ENCODE results near the gene UBE2F. TPM values are rescaled to one million over a fixed set of nuclear protein-coding genes. Genes with fewer than 3 reads are reported as not detected.

Gene UBE2F
- total RNA-seq, 1 experiment from 2014 or later = 44.9 TPM

DNA sequence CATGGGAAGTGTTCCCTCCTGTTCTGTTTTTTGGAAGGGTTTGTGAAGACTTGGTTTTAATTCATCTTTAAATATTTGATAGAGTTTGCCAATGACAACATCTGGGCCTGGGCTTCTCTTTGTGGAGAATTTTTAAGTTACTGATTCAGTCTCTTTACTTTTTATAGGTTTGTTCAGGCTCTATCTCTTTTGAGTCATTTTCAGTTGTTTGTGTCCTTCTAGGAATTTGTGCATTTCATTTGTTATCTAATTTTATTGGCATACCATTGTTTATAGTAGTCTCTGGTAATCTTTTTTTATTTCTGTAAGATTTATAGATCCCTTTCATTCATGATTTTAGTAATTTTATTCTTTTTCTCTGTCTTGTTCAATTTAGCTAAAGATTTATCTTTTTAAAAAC lies 108.6 kb downstream of the UBE2F start:
- Histone ChIP-seq H3K27ac (ENCODE audit: low read length) (no peak overlapping the region), H3K4me1 (ENCODE audit: control insufficient read depth, insufficient read depth, low read length) (no peaks in the 10 kb centered on the region), H3K36me3 (ENCODE audit: control insufficient read depth, insufficient read depth, low read length) (no peaks in the 10 kb centered on the region), H3K27me3 (ENCODE audit: control insufficient read depth, insufficient read depth, low read length) (no peaks in the 10 kb centered on the region), H3K4me3 (ENCODE audit: low read depth in 2 of 2, low read length in 2 of 2) (no peak overlapping the region), H3K9me3 (ENCODE audit: control insufficient read depth, insufficient read depth, low read depth, low read length) (peaks cover 16% of the 10 kb centered on the region; the same call in 1 of the 2 replicates)
- ATAC-seq = no peak
- intact Hi-C loops (cut with micrococcal nuclease; ENCODE audit: unreplicated experiment) = no loop called here
- in situ Hi-C loops (cut with HindIII; ENCODE audit: low pct_unique_long_range_greater_than_20kb, low sequenced_read_pairs) = no loop called here
- BruUV-seq (replicated peaks) = no TSS peak
- POLR2A ChIA-PET = interaction anchor here (0.6 kb wide), 1 partner anchor 14 kb away, joined by 5 read pairs; no protein-coding TSS in a partner anchor
- TF ChIP-seq TCF7L2 (IDR thresholded peaks at IDR 0.05; ENCODE audit: low read depth, low read length) (no peak), SIN3A (IDR thresholded peaks at IDR 0.05; ENCODE audit: borderline replicate concordance, insufficient read depth, low read depth, low read length) (no peak), CTCF (IDR thresholded peaks at IDR 0.05) (no peak), POLR2AphosphoS5 (IDR thresholded peaks at IDR 0.05; ENCODE audit: low read depth, low read length) (no peak)
- TF ChIP-seq, protein P1, sequence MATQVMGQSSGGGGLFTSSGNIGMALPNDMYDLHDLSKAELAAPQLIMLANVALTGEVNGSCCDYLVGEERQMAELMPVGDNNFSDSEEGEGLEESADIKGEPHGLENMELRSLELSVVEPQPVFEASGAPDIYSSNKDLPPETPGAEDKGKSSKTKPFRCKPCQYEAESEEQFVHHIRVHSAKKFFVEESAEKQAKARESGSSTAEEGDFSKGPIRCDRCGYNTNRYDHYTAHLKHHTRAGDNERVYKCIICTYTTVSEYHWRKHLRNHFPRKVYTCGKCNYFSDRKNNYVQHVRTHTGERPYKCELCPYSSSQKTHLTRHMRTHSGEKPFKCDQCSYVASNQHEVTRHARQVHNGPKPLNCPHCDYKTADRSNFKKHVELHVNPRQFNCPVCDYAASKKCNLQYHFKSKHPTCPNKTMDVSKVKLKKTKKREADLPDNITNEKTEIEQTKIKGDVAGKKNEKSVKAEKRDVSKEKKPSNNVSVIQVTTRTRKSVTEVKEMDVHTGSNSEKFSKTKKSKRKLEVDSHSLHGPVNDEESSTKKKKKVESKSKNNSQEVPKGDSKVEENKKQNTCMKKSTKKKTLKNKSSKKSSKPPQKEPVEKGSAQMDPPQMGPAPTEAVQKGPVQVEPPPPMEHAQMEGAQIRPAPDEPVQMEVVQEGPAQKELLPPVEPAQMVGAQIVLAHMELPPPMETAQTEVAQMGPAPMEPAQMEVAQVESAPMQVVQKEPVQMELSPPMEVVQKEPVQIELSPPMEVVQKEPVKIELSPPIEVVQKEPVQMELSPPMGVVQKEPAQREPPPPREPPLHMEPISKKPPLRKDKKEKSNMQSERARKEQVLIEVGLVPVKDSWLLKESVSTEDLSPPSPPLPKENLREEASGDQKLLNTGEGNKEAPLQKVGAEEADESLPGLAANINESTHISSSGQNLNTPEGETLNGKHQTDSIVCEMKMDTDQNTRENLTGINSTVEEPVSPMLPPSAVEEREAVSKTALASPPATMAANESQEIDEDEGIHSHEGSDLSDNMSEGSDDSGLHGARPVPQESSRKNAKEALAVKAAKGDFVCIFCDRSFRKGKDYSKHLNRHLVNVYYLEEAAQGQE (IDR thresholded peaks at IDR 0.05; ENCODE audit: insufficient read depth in 1 of 2, low read depth in 2 of 2, low read length in 1 of 2) = no peak
- no peak for DNase-seq (ENCODE audit: low read depth, low spot score)
- CTCF ChIA-PET = interaction anchor here (0.6 kb wide), 1 partner anchor 101 kb away, joined by 5 read pairs; no protein-coding TSS in a partner anchor

GRCh38 chr2:238077292-238077691 lies 110.5 kb downstream of the UBE2F start:
- no peaks in the 10 kb centered on the region for H3K36me3 ChIP-seq (ENCODE audit: control insufficient read depth, insufficient read depth, low read length)
- ATAC-seq (no peak), DNase-seq (ENCODE audit: low read depth, low spot score) (no peak)
- in situ Hi-C loops (cut with HindIII; ENCODE audit: low pct_unique_long_range_greater_than_20kb, low sequenced_read_pairs) = no loop called here
- intact Hi-C loops (cut with micrococcal nuclease; ENCODE audit: unreplicated experiment) = no loop called here
- no TSS peak for BruUV-seq (replicated peaks)
- H3K27ac ChIP-seq (ENCODE audit: low read length) = no peak overlapping the region
- CTCF ChIA-PET = no interaction called here
- POLR2A ChIA-PET = interaction anchor here (0.7 kb wide), 2 partner anchors 24 to 44 kb away, joined by 3 to 4 read pairs; no protein-coding TSS in a partner anchor
- H3K27me3 ChIP-seq (ENCODE audit: control insufficient read depth, insufficient read depth, low read length) = no peaks in the 10 kb centered on the region
- TF ChIP-seq, protein P1 (IDR thresholded peaks at IDR 0.05; ENCODE audit: insufficient read depth in 1 of 2, low read depth in 2 of 2, low read length in 1 of 2) = no peak
- TF ChIP-seq POLR2AphosphoS5 (IDR thresholded peaks at IDR 0.05; ENCODE audit: low read depth, low read length) = no peak
- no peak for TF ChIP-seq SIN3A (IDR thresholded peaks at IDR 0.05; ENCODE audit: borderline replicate concordance, insufficient read depth, low read depth, low read length)
- no peak for TF ChIP-seq CTCF (IDR thresholded peaks at IDR 0.05)
- TF ChIP-seq TCF7L2 (IDR thresholded peaks at IDR 0.05; ENCODE audit: low read depth, low read length) = no peak
- H3K4me3 ChIP-seq (ENCODE audit: low read depth in 2 of 2, low read length in 2 of 2) = no peak overlapping the region
- H3K9me3 ChIP-seq (ENCODE audit: control insufficient read depth, insufficient read depth, low read depth, low read length) = peaks cover 14% of the 10 kb centered on the region; the same call in 1 of the 2 replicates
- H3K4me1 ChIP-seq (ENCODE audit: control insufficient read depth, insufficient read depth, low read length) = no peaks in the 10 kb centered on the region
